BLaER1 (cell line): Measurements from ENCODE around the gene CUL1.

ENCODE experiments used
- H3K27ac ChIP-seq: shearing (Covaris generic); formaldehyde crosslinking; 2 replicates; pipeline ENCODE4 v1.8.1; 2022
- H3K27me3 ChIP-seq: shearing (Covaris generic); formaldehyde crosslinking; 2 replicates; pipeline ENCODE4 v1.8.1; 2022
- H3K36me3 ChIP-seq: shearing (Covaris generic); formaldehyde crosslinking; 2 replicates; pipeline ENCODE4 v1.8.1; 2022
- H3K4me1 ChIP-seq: shearing (Covaris generic); formaldehyde crosslinking; 2 replicates; pipeline ENCODE4 v1.8.1; 2022
- H3K4me2 ChIP-seq: shearing (Covaris generic); formaldehyde crosslinking; 2 replicates; pipeline ENCODE4 v1.8.1; 2022
- H3K4me3 ChIP-seq: shearing (Covaris generic); formaldehyde crosslinking; 2 replicates; pipeline ENCODE4 v1.8.1; 2022
- H3K9ac ChIP-seq: shearing (Covaris generic); formaldehyde crosslinking; 2 replicates; pipeline ENCODE4 v1.8.1; 2022
- H3K9me3 ChIP-seq: shearing (Covaris generic); formaldehyde crosslinking; 2 replicates; pipeline ENCODE4 v1.8.1; 2022
- H4K20me1 ChIP-seq: shearing (Covaris generic); formaldehyde crosslinking; 2 replicates; pipeline ENCODE4 v1.8.1; 2022
- Cebpa-rat ChIP-seq: shearing (Covaris generic); IDR thresholded peaks from 2 replicates; pipeline ENCODE4 v1.8.1; 2022

Gene CUL1

DNA sequence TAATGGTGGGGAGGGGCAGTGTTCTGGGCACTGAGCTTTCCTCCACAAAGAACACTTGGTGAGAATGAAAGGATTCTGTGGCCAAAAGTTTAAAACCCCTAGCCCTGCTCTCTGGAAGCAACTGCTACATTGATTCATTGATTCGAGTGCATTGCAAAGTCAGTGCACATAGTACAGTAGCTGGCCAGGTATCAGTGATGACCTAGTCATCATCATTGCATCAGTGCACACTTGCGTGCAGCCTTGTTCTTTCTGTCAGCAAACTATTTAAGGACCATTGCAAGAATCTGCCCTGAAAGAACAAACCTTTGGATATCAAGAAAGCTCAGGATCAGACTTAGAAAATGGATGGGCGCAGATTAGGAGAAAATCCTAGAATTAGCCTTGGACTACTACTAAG is 47.4 kb downstream of the CUL1 start:
- Histone ChIP-seq H3K4me3 (no peak overlapping the region), H4K20me1 (peaks cover 24% of the 10 kb centered on the region; the same call in 1 of the 2 replicates), H3K4me1 (no peaks in the 10 kb centered on the region), H3K36me3 (peaks cover 85% of the 10 kb centered on the region), H3K9ac (no peak overlapping the region), H3K27me3 (no peaks in the 10 kb centered on the region), H3K9me3 (peaks cover 37% of the 10 kb centered on the region), H3K4me2 (no peak overlapping the region), H3K27ac (no peak overlapping the region)
- no peak for TF ChIP-seq Cebpa-rat

- no peaks in the 10 kb centered on the region for H3K4me1 ChIP-seq
- no peak overlapping the region for H3K4me2 ChIP-seq
- H3K9me3 ChIP-seq: peaks cover 26% of the 10 kb centered on the region
- H3K27ac ChIP-seq: no peak overlapping the region
- no peaks in the 10 kb centered on the region for H3K27me3 ChIP-seq
- TF ChIP-seq Cebpa-rat: no peak
- peaks cover 81% of the 10 kb centered on the region for H3K36me3 ChIP-seq
- H3K9ac ChIP-seq: no peak overlapping the region
- peaks cover 33% of the 10 kb centered on the region; the same call in 1 of the 2 replicates for H4K20me1 ChIP-seq
- H3K4me3 ChIP-seq: no peak overlapping the region
Measured at GRCh38 chr7:148747274-148747673, 48.6 kb downstream of the CUL1 start.

GRCh38 chr7:148750442-148751355 is 52.0 kb downstream of the CUL1 start:
- H3K27me3 ChIP-seq: no peaks in the 10 kb centered on the region
- H3K9me3 ChIP-seq: peaks cover 5% of the 10 kb centered on the region; the same call in 1 of the 2 replicates
- peaks cover 63% of the 10 kb centered on the region for H4K20me1 ChIP-seq
- H3K9ac ChIP-seq: no peak overlapping the region
- TF ChIP-seq Cebpa-rat: no peak
- peaks cover 84% of the 10 kb centered on the region for H3K36me3 ChIP-seq
- H3K4me1 ChIP-seq: no peaks in the 10 kb centered on the region
- H3K4me3 ChIP-seq: no peak overlapping the region
- no peak overlapping the region for H3K4me2 ChIP-seq
- H3K27ac ChIP-seq: no peak overlapping the region

DNA sequence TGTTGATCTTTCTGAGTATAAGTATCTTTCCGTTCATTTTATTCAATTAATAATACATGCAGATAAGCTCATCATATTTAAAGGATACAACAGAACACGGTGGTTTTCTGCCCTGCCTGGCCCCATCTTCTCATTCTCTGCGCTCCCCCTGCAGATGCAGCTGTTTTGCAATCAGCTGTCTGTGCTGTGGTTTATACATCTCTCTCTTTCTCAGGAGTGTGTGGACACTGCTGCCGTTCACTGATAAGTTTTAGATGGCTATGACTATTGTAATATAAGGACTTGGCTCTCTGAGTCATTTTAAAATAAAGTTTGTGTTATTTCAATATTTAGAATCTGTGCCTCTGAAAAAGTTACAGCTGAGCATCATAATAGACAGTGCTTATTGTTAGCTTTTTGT is 54.5 kb downstream of the CUL1 start:
- Histone ChIP-seq H3K9ac (no peak overlapping the region), H3K27ac (no peak overlapping the region), H4K20me1 (peaks cover 55% of the 10 kb centered on the region), H3K36me3 (peaks cover 83% of the 10 kb centered on the region), H3K4me1 (no peaks in the 10 kb centered on the region), H3K9me3 (peaks cover 5% of the 10 kb centered on the region; the same call in 1 of the 2 replicates), H3K4me3 (no peak overlapping the region), H3K27me3 (no peaks in the 10 kb centered on the region), H3K4me2 (no peak overlapping the region)
- TF ChIP-seq Cebpa-rat: no peak

GRCh38 chr7:148754912-148755311 is 56.2 kb downstream of the CUL1 start:
- H3K36me3 ChIP-seq: peaks cover 89% of the 10 kb centered on the region
- no peak overlapping the region for H3K9ac ChIP-seq
- peaks cover under 1% of the 10 kb centered on the region; the same call in 1 of the 2 replicates for H3K9me3 ChIP-seq
- H4K20me1 ChIP-seq: peaks cover 65% of the 10 kb centered on the region
- no peak overlapping the region for H3K4me3 ChIP-seq
- no peaks in the 10 kb centered on the region for H3K4me1 ChIP-seq
- H3K27ac ChIP-seq: no peak overlapping the region
- H3K4me2 ChIP-seq: no peak overlapping the region
- no peak for TF ChIP-seq Cebpa-rat
- no peaks in the 10 kb centered on the region for H3K27me3 ChIP-seq

DNA sequence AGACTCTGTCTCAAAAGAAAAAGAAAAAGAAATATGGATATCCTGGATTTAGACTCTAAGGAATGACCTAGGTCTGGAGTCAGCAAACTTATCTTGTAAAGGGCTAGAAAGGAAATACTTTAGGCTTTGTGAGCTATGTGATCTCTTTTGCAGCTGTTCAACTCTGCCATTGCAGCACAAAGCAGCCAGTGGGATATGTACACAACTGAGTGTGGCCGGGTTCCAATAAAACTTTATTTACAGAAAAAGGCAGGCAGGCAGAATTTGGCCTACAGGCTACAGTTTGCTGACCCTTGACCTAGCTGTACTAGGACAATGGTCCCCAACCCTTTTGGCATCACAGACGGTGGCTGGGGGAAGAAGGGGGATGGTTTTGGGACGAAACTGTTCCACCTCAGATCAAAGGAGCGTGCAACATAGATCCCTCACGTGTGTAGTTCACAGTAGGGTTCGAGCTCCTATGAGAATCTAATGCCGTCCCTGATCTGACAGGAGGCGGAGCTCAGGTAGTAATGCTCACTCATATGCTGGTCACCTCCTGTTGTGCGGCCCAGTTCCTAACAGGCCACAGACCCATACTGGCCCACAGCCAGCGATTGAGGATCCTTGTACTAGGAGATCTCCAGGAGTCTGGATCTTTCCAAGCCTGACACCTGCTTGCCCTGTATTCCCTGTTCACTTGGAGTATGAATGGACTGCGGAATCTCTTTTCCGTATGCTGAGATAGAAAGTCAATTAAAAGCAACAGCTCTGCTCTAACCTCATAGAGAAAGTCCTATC is 63.0 kb downstream of the CUL1 start:
- H3K36me3 ChIP-seq: peaks cover 96% of the 10 kb centered on the region
- H3K4me3 ChIP-seq: no peak overlapping the region

DNA sequence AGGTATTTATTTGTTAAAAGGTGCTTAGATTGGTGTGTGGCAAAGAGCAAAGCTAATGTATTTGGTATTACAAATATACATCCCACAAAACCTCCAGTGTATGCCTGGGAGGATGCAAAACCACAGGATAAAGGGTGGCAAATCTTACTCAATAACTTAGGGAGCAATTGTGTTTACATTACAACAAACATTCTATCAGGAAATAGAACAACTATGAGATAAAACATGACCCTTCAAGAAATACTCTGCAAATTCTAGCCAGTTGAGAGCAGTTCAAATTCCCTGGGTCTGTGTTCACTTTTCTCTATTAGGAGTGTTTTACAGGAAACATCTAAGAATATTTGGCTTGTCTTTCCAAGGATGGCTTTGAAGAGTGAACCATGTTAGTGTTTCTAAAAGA is 64.9 kb downstream of the CUL1 start:
- H3K27me3 ChIP-seq: no peaks in the 10 kb centered on the region
- no peak overlapping the region for H3K4me3 ChIP-seq
- H3K27ac ChIP-seq: no peak overlapping the region
- H3K9ac ChIP-seq: no peak overlapping the region
- peaks cover 35% of the 10 kb centered on the region for H4K20me1 ChIP-seq
- H3K9me3 ChIP-seq: no peaks in the 10 kb centered on the region
- H3K4me2 ChIP-seq: no peak overlapping the region
- no peaks in the 10 kb centered on the region for H3K4me1 ChIP-seq
- peaks cover 93% of the 10 kb centered on the region for H3K36me3 ChIP-seq
- TF ChIP-seq Cebpa-rat: no peak

More for the DNA sequence above, 63.0 kb downstream of the CUL1 start:
- peaks cover 49% of the 10 kb centered on the region for H4K20me1 ChIP-seq
- no peaks in the 10 kb centered on the region for H3K9me3 ChIP-seq
- TF ChIP-seq Cebpa-rat: no peak
- no peak overlapping the region for H3K9ac ChIP-seq
- no peaks in the 10 kb centered on the region for H3K4me1 ChIP-seq
- no peak overlapping the region for H3K4me2 ChIP-seq
- H3K27ac ChIP-seq: no peak overlapping the region
- H3K27me3 ChIP-seq: no peaks in the 10 kb centered on the region

DNA sequence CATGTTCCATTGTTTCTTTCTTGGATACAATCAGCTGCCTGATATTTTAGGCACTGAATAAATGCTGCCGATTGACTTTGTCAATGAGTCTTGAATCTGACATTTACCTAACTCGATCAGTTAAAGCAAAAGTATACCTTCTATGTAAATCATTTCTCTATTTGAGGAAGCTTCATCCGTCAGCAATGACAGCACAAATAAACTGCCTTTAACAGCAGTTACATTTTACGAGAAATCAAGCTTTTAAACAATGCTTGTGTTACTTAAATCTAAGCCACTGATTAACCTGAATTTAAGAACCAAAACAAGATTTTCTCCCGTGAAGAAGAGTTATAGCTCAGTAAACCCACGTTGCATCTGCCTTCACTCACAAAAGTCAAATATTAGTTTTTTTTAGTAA is 71.3 kb downstream of the CUL1 start:
- Histone ChIP-seq H3K4me2 (no peak overlapping the region), H3K4me3 (no peak overlapping the region), H3K27ac (no peak overlapping the region), H3K4me1 (peaks cover 22% of the 10 kb centered on the region), H3K36me3 (peaks cover 90% of the 10 kb centered on the region), H3K9me3 (no peaks in the 10 kb centered on the region), H3K9ac (no peak overlapping the region), H3K27me3 (no peaks in the 10 kb centered on the region), H4K20me1 (peaks cover 69% of the 10 kb centered on the region)
- TF ChIP-seq Cebpa-rat: no peak

DNA sequence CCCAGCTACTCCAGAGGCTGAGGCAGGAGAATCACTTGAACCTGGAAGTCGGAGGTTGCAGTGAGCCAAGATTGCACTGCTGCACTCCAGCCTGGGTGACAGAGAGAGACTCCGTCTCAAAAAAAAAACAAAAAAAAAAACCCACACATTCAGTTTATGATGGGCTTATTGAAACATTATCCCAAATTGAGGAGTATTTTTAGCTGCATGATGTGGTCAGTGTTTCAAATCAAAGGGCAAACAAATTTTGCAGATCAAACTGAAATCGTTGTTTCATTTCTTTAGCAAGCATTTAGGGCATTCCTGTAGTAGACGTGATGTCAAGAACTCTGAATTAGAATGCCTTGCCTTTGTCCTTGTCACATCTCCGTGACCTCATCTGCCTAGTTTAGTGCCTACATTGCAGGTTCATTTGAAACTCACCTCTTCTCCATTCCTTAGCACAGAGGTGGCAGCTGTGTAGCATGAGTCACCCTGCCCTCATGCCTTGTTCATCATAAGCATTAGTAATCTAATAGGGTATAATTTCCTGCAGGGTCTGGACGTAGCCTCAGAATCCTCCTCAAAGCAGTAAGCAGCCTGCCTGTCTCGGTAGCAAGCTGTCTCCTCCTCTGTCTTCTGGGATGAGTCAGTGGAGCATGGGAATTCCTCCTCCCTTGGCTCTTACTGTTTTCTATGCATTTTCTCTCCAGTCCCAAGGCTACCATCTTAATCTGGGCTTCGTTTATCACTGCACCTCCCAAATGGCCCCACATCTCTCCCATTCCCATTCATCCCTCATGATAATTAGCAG is 73.8 kb downstream of the CUL1 start:
- no peak overlapping the region for H3K9ac ChIP-seq
- peaks cover 60% of the 10 kb centered on the region for H4K20me1 ChIP-seq
- no peaks in the 10 kb centered on the region for H3K27me3 ChIP-seq
- peaks cover 87% of the 10 kb centered on the region for H3K36me3 ChIP-seq
- H3K4me3 ChIP-seq: no peak overlapping the region
- peaks cover 22% of the 10 kb centered on the region for H3K4me1 ChIP-seq
- peak overlapping the region; percentile 69 for H3K4me2 ChIP-seq
- no peak overlapping the region for H3K27ac ChIP-seq
- no peak for TF ChIP-seq Cebpa-rat
- H3K9me3 ChIP-seq: no peaks in the 10 kb centered on the region
